Measurements from ENCODE around the gene LKAAEAR1.

GRCh38 chr20:64081624-64081964, 2.6 kb downstream of the LKAAEAR1 start:
- no peak for TF ChIP-seq TAF1 (IDR thresholded peaks at IDR 0.05; ENCODE audit: borderline replicate concordance, insufficient read depth, low read length)
- no peak for TF ChIP-seq POLR2AphosphoS5 (IDR thresholded peaks at IDR 0.05; ENCODE audit: low read depth, low read length)
- TF ChIP-seq REST (IDR thresholded peaks at IDR 0.05; ENCODE audit: insufficient read depth in 1 of 2, low read depth in 2 of 2, low read length in 2 of 2): no peak

Measured in PFSK-1 (cell line).